Activated T-helper 1 cell treated with Interleukin-2 at 50 U/mL for 16 hours (primary cell): ENCODE results near the gene MCC.
"Not testable (repeated sequence)": the region's sequence is repeated elsewhere in the genome, so short reads cannot be mapped to it uniquely, and the experiment has no call there.

Experiments
- DNase-seq: peaks from one replicate; pipeline ENCODE4 v3.0.0-alpha.2; 2020; ENCODE audit warnings: low read depth

The MCC gene

DNA sequence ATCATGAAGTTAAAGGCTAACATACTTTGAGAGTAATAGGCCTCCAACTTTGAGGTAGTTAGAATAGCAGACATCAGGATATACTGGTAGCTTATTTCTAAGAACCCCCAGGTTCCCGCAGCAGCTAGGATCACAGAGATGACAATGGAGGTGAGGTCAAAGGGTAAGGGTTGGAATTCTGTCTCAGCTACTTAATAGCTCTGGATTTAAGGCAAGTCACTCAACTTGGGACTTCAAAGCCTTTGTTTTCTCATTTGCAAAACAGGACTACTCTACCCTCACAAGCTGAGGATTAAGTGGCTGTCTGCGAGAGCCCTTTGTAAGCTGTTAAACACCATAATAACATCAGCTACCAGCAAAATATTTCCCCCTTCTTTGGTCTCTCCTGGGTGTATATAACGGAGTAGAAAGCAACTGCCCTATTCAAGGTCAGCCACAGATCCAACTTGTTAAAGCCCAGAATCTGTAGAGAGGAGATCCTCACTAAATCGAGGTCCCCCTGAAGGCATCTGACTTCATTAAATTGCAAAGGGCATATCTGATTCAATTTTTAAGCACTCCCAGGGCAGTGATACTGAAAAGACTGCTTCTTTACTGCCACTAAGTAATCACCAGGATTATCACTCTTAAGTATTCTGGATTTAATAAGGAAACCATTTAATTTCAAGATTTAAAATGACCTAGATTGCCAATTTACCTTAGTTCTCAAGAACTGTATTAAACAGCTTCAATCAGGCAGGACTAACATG is 407.0 kb downstream of the MCC start:
- DNase-seq = no peak

DNA sequence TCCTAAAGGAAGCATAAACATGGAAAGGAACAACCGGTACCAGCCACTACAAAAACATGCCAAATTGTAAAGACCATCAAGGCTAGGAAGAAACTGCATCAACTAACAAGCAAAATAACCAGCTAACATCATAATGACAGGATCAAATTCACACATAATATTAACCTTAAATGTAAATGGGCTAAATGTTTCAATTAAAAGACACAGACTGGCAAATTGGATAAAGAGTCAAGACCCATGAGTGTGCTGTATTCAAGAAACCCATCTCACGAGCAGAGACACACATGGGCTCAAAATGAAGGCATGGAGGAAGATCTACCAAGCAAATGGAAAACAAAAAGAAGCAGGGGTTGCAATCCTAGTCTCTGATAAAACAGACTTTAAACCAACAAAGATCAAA is 411.6 kb downstream of the MCC start:
- DNase-seq = not testable (repeated sequence)

DNA sequence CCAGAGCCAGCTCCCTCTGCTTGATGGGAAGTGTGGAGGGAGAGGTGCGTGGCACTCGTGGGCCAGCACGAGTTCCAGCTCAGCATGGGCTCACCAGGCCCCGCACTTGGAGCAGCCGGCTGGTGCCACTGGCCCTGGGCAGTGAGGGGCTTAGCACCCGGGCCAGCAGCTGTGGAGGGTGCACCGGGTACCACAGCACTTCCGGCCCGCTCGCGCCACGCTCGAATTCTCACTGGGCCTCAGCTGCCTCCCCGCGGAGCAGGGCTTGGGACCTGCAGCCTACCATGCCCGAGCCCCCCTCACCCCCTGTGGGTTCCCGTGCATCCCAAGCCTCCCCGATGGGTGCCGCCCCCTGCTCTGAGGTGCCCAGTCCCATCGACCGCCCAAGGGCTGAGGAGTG is 413.2 kb downstream of the MCC start:
- no peak for DNase-seq

DNA sequence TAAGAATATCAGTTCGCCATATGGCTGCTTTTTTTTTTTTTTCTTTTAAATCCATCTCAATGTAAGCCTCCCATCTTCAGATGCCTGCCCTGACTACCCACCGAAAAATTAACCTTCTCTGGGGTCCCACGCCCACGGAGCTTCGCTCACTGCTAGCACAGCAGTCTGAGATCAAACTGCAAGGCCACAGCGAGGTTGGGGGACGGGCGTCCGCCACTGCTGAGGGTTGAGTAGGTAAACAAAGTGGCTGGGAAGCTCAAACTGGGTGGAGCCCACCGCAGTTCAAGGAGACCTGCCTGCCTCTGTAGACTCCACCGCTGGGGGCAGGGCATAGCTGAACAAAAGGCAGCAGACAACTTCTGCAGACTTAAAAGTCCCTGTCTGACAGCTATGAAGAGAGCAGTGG is 414.6 kb downstream of the MCC start:
- not testable (repeated sequence) for DNase-seq

DNA sequence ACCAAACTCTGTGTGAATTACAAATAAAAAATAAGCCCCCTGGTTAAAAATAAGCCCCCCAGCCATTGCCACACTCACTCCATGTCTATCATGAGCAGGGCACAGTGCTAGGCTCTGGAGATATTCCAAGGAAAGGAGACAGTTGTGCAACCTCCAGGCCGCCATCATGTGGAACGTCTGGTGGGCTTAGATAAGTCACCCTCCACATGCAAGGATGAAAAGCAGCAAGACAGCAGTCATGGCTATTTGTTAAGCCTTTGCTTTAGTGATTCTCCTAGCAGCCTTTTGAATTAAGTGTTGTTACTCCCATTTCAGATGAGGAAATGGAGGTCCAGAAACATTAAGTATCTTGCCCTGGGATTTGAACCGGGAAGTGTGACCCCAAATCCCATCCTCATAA is 416.9 kb downstream of the MCC start:
- no peak for DNase-seq

DNA sequence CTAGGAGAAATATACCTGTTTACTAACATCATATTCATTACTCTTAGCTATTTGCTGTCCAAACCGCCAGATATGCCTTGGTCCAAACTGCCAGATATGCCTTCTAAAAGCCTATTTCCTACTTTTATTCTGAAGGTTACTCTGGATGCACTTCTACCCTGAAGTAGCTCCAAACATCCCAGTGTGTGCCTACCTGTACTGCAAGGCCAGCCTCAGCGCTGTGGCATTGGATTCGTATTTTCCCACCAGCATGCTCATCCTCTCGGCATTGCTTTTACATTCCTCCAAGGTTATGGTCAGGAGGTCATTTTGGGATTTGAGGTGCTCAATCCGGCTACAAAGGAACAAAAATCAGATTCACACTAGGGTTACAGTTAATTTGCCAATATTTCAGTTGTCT is 417.4 kb downstream of the MCC start:
- DNase-seq = no peak

DNA sequence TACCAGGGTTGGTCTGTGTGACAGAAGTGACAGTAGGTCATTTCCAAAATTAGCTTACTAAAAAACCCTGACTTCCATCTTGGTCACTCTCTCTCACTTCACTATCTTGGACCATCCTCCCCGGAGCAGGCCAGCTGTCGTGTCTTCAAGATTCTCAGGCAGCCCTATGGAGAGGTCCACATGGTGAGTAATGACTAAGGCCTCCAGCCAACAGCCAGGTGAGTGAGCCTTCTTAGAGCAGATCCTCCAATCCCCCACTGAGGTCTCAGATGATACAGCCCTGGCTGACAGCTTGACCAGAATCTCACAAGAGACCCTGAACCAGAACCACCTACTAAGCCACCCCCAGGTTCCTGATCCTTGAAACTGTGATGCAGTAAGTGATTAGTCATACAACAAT is 419.7 kb downstream of the MCC start:
- no peak for DNase-seq

DNA sequence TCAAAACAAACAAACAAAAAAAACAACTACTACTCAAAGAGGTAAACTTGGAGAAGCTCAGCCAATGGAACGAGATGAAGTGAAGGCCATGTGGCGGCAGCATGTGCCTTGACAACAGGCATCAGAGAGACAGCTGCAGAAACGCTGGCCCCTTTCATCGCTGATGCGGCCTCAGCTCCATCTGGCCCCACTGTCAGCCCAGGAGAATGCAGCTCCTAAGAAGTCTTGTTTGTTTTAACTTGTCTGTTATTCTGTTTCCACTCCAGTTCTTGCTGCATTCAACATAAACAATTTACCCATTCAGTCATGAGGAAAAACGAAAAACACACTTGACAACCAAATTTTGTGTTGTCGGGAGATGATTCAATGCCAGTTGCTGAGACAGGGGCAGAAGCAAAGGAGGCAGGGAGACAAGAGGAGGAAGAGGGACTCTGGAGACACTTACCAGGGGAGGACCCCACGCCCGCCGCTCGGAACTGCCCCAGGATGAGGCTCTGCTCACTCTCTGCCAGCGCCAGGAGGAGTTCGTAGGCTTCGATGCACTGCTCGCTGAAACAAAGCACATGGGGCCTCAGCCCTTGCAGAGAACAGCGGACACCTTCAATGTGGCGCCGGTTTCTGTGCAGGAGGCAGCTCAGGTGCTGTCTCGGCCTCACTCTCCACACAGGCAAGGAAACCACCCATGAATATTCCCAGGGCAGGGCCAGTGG is 420.5 kb downstream of the MCC start:
- no peak for DNase-seq

DNA sequence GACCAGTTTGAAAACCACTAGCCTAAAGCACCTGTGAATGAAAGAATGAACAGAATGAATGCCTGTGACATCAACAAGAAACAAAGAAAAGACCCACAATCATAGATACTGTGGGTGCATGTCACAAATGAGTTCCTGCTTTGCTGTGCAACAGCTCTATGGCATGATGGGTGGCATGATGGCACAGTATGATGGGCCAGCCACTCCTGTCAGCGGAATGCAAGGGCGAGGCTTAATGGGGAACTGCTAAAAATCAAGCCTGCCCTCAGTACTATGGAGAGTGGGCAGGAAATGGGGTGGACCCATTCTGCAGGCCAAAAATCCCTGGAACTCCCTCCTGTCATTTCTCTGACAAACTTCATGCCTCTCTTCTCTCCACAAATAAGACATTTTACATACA is 422.6 kb downstream of the MCC start:
- DNase-seq = no peak

DNA sequence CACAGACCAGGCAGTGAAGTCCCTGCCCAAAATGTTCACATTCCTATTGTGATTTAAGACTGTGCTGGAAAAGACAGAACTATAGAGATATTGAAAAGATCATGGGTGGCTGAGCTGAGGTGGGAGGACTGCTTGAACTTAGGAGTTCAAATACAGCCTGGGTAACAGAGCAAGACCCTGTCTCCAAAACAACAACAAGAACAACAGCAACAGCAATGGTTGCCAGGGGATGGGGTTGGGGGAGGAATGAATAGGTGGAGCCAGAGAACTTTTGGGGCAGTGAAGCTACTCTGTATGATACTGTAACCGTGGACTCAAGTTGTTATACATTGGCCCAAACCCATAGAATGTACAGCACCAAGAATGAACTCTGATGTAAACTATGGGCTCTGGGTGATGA is 423.4 kb downstream of the MCC start:
- DNase-seq = no peak

DNA sequence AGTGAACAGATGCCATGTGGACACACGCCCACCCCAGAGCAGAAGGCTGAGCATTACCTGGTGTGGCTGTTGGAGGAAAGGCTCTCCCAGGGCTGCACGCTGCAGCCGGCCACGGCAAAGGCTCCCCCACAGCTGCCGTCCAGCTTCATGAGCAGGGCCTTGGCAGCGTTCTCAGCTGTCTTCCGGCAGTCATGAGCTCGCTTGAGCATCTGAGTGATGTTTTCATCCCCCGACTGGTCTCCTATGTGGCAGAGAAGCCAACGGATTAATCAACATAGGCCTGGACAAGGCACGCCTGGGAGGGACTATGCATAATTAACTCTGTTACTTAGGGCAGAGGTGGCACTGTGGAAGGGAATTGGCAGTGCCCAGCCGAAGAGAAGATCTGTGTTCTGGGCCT is 424.3 kb downstream of the MCC start:
- DNase-seq = no peak

DNA sequence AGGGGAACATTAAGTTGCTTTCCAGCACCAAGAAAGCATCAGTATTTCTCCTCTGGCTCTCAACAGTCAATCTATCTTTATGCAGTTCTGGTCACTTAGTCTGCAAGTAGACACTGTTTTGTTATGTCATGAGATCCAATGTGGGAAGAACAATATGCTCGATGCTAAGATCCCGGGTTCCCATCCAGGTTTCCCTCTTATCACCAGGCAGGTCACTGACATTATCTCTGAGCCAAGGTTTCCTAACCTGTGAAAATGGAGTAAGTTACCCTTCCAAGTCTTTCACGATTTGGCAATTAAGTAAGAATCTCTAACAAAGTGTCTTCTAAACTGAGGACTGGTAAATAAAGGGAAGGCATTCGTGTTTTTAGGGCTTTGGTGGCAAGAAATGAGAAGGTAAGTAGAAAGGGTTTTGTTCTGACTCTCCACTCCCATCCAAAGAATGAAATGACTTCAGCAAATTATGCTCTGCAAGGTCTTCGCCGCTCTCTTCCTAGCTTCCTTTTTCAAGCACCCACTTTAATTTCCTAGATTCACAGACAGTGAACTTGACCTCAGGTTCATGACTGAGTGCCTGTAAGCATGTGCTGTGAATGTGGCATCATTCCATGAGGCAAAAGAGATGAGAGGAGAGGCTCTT is 425.3 kb downstream of the MCC start:
- DNase-seq = no peak

DNA sequence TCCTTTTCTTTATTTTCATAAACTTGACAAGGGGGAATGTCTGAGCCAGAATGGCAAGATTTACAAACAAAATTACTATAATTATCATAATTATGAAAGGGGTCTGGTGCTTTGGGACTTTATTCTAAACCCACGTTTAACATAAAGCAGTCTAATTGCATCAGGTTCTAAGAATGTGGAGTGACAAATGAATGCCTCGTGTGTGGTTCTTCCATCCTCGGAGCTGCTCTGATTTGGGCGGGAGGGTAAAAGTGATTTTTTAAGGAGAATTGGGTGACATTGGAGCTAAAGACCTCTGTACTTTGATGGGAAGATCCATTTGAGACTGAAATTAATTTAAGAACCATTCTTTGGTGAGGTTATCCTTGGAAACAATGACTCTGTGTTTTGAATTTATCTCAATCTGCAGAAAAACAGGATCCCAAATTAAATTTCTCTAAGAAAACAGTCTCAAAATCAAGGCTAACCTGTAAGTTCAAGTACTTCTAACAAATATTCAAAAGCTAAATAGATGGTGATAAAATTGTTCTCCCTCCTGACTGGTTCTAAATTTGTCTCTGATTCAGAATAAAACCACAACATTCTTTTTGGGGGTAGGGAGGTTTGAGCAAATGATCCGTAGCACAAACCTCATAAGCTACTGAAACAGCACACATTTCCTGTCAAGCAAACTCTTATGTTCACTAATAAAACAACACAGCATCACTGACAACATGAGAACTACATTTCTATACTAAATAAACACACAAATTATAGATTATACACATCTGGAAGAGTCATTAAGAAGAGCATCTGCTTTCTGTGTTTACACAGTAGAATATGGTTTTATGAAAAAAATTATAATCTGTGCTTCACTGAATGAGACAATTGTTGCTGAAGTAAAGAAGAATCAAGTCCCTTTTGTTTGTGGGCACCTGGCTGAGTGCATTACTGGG is 426.1 kb downstream of the MCC start:
- no peak for DNase-seq

DNA sequence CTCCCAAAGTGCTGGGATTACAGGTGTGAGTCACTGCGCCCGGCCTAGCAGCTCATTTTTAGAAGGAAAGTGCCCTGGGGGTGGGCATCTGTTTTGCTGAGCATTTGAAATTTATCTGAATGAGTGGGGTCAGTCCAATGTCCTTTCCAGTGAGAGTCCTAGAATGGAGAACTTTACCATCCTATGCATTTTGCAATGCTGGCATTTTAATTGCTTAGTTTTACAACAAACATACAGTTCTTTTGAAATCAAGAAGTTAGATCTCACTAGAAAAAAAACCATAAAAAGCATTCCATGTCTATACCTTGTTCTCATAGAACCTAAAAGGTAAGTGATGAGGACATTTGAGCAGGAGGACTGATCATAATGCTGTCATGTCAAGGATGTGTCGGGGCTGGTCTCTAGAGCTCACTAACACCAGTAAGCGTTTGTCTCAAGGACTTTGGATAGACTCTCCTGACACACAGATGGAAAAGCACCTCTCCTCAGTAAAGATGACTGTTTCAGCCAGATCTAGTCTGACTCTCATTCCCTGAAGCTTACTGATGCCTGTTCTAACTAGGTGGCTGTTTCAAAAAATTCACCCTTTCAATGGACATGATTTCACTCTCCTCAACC is 427.7 kb downstream of the MCC start:
- no peak for DNase-seq

DNA sequence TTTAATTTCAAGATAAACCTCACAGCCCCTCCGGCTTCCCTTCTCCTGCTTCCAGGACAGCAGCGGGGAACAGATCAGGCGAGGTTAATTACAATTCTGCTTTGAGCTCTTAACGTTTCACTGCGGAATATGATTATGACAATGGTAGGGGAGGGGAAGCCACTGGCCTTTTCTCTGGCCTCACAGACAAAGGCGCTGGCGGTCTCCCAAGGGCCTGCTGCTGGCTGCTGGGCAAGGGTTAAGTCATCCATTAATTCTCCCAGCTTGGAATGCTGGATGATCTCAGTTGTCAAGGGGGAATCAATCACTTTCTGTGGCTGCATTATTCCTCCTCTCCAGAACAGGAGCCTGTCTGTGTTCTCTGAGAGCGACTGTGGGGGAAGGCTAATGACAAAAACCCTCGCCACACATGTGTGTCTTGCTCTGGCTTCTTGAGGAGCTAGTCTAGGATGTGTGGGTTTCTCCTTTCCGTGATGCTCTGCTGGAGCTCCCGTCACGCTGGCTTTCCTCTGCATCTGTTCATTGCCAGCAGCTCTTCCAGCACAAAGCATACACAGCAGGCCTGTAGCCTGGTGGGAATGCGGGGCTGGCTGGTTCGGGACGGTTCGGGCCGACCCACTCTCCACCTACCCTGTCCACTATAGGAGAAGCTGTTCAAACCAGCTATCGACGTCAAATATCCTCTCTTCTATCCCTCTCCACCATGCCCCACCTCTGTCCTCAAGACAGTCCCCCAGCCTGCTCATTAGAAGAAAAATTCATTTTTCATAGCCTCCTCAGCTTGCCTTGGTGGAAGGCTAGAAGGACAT is 428.8 kb downstream of the MCC start:
- no peak for DNase-seq

DNA sequence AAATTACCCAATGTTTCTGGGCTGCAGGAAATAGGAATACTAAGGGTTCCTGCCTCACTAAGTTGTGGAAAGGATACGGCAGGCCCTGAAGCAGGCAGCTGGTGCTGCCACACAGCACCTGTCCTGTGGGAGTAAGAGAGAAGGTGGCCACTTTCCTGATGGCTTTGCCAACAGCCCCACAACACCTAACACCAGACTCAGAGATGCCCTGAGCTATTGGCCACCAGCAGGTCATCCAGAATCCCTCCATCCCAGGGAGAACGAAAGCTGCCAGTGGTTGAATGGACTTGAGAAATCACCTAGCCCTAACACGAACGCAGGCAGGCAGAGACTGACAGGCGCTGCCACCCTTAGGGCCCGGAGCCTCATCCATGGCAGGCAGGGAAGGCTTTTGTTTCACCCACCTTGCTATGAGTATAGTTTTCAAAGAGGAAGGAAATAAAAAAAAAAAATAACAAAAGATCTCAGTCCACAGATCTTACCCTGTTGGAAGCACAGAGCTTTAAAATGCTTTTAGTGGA is 429.5 kb downstream of the MCC start:
- no peak for DNase-seq

DNA sequence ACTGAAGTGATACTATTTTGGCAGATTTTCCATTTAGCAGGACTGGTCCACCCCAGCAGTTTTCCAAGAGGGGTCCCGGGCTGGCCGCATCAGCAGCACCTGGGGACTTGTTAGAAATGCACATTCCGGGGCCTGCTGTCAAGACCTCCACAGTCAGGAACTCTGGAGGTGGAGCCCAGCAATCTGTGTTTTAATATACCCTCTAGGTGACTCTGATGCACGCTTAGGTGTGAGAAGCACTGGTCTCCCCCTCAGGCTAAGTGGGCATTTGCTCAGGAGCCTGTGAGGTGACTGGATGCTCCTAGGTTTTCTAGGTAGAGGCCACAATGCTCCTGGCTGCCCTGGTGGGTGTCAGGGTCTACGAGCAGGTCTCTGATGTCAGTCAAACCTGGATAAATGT is 430.0 kb downstream of the MCC start:
- DNase-seq = no peak

DNA sequence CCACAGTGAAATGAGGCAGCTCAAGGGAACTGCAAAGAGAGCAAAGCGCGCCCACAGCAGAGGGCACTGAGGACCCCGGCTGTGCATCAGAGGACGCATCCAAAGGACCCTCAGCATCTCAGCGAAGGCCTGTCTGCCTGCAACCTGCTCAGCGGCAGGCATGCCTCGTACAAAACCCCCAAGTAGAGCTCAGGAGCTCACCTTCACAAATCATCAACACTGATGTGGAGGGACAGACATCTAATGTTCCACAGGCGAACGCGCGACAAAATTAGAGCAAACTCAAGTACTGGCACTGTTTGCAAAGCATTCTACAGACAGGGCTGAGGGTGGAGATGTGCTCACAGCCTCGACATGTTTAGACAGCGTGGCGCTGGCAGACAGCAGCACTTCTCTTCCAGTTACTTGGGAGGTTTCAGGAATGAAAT is 430.7 kb downstream of the MCC start:
- no peak for DNase-seq

DNA sequence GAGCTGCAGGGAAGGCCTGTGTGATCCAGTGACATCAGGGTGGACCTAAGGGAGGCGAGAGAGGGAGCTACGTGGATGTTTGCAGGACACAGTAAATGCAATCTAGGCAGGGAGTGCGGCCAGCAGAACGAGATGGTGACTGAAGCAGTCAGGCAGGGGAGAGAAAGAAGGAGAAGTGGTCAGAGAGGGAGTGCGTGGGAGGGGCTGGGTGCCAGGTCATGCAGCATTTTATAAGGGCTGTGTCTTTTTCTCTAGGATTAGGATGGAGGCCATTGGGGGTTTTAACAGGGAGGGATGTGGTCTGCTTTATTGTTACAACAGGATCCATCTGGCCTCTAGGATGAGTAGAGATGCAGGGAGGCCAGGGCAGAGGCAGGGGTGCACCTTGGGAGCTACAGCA is 431.3 kb downstream of the MCC start:
- no peak for DNase-seq

DNA sequence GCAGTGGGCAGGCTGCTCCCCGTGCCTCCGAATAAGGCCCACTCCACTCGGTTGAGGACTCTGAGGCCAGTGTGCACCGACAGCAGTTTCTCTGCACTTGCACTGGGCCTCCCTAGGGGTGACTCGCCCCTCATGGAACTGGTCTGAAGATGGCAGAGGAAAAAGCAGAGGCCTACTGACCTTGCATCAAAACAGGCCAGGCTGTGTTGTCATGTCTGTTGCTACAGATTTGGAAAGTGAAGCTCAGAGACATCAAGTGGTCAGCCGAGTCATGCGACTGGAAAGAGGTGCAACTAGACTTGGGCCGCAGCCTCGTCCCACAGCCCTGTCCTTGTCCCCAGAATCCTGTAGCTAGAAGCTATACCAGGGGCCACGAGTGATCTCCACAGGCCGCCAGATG is 433.4 kb downstream of the MCC start:
- DNase-seq = no peak

DNA sequence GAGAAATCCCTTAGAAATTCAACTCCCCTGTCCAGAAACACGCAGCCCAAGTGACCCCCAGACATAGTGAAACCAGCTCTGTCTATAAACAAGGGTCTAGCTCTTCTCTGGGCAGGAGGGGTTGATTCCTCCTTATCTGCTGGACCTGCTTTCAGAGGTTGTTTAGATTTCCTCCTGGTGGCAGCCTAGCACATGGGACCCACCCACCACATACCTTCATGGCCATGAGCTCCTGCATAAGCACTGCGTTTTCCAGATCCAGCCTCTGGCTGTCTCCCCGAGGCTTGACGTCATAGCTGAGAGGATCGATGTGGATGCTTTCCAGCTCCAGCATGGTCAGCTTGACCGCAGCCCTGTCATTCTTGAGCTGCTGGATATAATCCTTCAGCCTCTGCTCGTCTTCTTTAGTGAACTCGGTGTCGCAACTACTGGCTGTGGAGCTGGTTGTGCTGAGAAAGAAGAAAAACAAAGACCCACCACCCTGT is 434.7 kb downstream of the MCC start:
- DNase-seq = no peak
